Measurements from ENCODE around the gene SIRPD. TPM values are rescaled to one million over a fixed set of nuclear protein-coding genes. Genes with fewer than 3 reads are reported as not detected.

SIRPD gene
- polyA plus RNA-seq, 1 donor from 2014 or later = not detected

DNA sequence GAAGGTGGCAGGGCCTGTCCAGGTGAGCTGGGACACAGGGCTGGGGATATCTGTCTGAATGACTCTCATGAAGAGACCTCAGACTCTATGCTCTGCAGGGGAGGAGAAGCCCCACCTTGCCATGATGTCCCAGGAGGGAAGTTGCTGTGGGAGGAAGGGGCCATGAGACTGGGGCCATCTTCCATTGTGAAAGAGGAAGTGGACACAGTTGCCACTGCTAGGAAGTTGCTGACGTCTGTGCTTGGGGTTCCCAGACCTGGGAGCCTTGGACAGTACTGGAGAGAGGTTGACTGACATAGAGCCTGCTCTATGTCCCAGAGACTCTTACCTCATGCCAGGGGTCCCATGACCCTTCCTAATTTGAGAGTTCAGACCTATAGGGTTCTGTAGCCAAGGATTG lies 37.8 kb upstream of the SIRPD start:
- no peak overlapping the region for H2AFZ ChIP-seq (ENCODE audit: low read depth, low read length)
- H4K20me1 ChIP-seq (ENCODE audit: insufficient read depth) = no peaks in the 10 kb centered on the region
- H3K27me3 ChIP-seq (ENCODE audit: insufficient read depth, low read depth, low read length) = no peaks in the 10 kb centered on the region
- H3K4me2 ChIP-seq (ENCODE audit: low read length) = no peak overlapping the region
- H3K27ac ChIP-seq (ENCODE audit: low read length) = no peak overlapping the region
- H3K79me2 ChIP-seq (replicated peaks; ENCODE audit: insufficient read depth, low read length) = no peaks in the 10 kb centered on the region
- TF ChIP-seq SMC3 (conservative IDR thresholded peaks at IDR 0.05; ENCODE audit: poor library complexity) (no peak), EZH2 (IDR thresholded peaks at IDR 0.05; ENCODE audit: borderline replicate concordance, insufficient read depth, low read length, poor library complexity, severe bottlenecking) (no peak), POLR2AphosphoS5 (IDR thresholded peaks at IDR 0.05) (no peak), RAD21 (conservative IDR thresholded peaks at IDR 0.05) (no peak), MXI1 (conservative IDR thresholded peaks at IDR 0.05; ENCODE audit: poor library complexity, severe bottlenecking) (no peak), EP300 (conservative IDR thresholded peaks at IDR 0.05; ENCODE audit: poor library complexity, severe bottlenecking) (no peak), TAF1 (IDR thresholded peaks at IDR 0.05; ENCODE audit: low read depth) (no peak)
- TF ChIP-seq, protein P1, sequence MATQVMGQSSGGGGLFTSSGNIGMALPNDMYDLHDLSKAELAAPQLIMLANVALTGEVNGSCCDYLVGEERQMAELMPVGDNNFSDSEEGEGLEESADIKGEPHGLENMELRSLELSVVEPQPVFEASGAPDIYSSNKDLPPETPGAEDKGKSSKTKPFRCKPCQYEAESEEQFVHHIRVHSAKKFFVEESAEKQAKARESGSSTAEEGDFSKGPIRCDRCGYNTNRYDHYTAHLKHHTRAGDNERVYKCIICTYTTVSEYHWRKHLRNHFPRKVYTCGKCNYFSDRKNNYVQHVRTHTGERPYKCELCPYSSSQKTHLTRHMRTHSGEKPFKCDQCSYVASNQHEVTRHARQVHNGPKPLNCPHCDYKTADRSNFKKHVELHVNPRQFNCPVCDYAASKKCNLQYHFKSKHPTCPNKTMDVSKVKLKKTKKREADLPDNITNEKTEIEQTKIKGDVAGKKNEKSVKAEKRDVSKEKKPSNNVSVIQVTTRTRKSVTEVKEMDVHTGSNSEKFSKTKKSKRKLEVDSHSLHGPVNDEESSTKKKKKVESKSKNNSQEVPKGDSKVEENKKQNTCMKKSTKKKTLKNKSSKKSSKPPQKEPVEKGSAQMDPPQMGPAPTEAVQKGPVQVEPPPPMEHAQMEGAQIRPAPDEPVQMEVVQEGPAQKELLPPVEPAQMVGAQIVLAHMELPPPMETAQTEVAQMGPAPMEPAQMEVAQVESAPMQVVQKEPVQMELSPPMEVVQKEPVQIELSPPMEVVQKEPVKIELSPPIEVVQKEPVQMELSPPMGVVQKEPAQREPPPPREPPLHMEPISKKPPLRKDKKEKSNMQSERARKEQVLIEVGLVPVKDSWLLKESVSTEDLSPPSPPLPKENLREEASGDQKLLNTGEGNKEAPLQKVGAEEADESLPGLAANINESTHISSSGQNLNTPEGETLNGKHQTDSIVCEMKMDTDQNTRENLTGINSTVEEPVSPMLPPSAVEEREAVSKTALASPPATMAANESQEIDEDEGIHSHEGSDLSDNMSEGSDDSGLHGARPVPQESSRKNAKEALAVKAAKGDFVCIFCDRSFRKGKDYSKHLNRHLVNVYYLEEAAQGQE (IDR thresholded peaks at IDR 0.05; ENCODE audit: borderline replicate concordance) = no peak
- TF ChIP-seq, protein P2, sequence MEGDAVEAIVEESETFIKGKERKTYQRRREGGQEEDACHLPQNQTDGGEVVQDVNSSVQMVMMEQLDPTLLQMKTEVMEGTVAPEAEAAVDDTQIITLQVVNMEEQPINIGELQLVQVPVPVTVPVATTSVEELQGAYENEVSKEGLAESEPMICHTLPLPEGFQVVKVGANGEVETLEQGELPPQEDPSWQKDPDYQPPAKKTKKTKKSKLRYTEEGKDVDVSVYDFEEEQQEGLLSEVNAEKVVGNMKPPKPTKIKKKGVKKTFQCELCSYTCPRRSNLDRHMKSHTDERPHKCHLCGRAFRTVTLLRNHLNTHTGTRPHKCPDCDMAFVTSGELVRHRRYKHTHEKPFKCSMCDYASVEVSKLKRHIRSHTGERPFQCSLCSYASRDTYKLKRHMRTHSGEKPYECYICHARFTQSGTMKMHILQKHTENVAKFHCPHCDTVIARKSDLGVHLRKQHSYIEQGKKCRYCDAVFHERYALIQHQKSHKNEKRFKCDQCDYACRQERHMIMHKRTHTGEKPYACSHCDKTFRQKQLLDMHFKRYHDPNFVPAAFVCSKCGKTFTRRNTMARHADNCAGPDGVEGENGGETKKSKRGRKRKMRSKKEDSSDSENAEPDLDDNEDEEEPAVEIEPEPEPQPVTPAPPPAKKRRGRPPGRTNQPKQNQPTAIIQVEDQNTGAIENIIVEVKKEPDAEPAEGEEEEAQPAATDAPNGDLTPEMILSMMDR (IDR thresholded peaks at IDR 0.05; ENCODE audit: poor library complexity, severe bottlenecking) = no peak
- H3K9me3 ChIP-seq (ENCODE audit: low read length) = no peaks in the 10 kb centered on the region
- no peak overlapping the region for H3K9ac ChIP-seq (ENCODE audit: low read length)
- H3K9me2 ChIP-seq (ENCODE audit: insufficient read depth, low read length) = no peaks in the 10 kb centered on the region
- no peaks in the 10 kb centered on the region for H3F3A ChIP-seq (ENCODE audit: insufficient read depth, low read length, poor library complexity, severe bottlenecking)
- no peak overlapping the region for H3K4me3 ChIP-seq (ENCODE audit: low read length)
- no peaks in the 10 kb centered on the region for H3K36me3 ChIP-seq (ENCODE audit: insufficient read depth, low read length)

DNA sequence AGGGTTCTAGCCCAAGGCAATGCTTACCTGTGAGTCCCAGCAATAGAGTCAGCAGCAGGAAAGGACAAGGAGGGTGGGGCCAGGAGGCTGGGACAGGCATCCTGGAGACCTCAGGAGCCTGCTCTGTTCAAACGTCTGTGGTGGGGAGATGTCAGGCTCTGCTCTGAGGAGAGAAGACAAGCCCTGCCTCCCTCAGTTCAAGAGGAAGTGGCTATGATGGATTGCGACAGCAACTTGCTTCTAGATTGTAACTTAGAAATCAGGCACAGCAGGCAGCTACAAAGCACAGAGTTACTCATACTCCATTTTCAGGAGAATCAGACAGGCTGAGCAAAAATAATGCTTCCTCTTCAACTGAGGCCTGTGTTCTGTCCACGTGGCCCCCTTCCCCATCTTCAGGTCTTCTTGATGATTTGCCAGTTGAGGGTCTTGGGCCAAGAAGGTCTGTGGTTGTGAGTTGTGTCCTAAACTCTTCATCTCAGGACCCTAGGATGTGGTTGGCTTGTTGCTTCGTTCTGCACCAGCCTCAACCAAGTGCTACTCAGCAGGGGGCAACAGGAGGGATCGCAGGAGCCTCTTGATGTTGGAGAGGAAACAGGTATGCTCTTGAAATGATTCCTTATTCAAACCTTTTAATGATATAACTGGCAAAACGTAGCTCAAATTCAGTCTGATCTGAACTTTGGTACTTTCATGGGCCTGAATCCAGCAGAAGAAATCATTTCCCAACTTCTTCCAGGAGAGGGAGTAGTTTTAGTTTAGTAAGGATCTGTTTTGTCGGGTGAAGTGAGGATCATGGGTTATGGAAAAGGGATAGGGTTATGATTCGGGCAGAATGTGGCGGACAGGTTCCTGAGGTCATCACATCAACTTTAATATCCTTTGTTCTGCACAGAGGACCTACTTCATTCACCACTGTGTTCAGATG lies 31.3 kb upstream of the SIRPD start:
- no peaks in the 10 kb centered on the region for H3K9me3 ChIP-seq (ENCODE audit: low read length)
- H3F3A ChIP-seq (ENCODE audit: insufficient read depth, low read length, poor library complexity, severe bottlenecking) = no peaks in the 10 kb centered on the region
- H4K20me1 ChIP-seq (ENCODE audit: insufficient read depth) = no peaks in the 10 kb centered on the region
- H3K79me2 ChIP-seq (replicated peaks; ENCODE audit: insufficient read depth, low read length) = no peaks in the 10 kb centered on the region
- TF ChIP-seq RAD21 (conservative IDR thresholded peaks at IDR 0.05) (no peak), POLR2AphosphoS5 (IDR thresholded peaks at IDR 0.05) (no peak), TAF1 (IDR thresholded peaks at IDR 0.05; ENCODE audit: low read depth) (no peak), SMC3 (conservative IDR thresholded peaks at IDR 0.05; ENCODE audit: poor library complexity) (no peak), EZH2 (IDR thresholded peaks at IDR 0.05; ENCODE audit: borderline replicate concordance, insufficient read depth, low read length, poor library complexity, severe bottlenecking) (no peak)
- H3K4me3 ChIP-seq (ENCODE audit: low read length) = no peak overlapping the region
- no peaks in the 10 kb centered on the region for H3K27me3 ChIP-seq (ENCODE audit: insufficient read depth, low read depth, low read length)
- no peak overlapping the region for H3K9ac ChIP-seq (ENCODE audit: low read length)
- no peaks in the 10 kb centered on the region for H3K36me3 ChIP-seq (ENCODE audit: insufficient read depth, low read length)
- no peaks in the 10 kb centered on the region for H3K9me2 ChIP-seq (ENCODE audit: insufficient read depth, low read length)
- no peak overlapping the region for H3K27ac ChIP-seq (ENCODE audit: low read length)
- H3K4me2 ChIP-seq (ENCODE audit: low read length) = no peak overlapping the region
- no peak overlapping the region for H2AFZ ChIP-seq (ENCODE audit: low read depth, low read length)

All from neural cell (in vitro differentiated cells).